ENCODE measurements around the gene CWC15. TPM values are rescaled to one million over a fixed set of nuclear protein-coding genes. Genes with fewer than 3 reads are reported as not detected.

The CWC15 gene
- total RNA-seq, 1 experiment from 2014 or later: 58.9 TPM

DNA sequence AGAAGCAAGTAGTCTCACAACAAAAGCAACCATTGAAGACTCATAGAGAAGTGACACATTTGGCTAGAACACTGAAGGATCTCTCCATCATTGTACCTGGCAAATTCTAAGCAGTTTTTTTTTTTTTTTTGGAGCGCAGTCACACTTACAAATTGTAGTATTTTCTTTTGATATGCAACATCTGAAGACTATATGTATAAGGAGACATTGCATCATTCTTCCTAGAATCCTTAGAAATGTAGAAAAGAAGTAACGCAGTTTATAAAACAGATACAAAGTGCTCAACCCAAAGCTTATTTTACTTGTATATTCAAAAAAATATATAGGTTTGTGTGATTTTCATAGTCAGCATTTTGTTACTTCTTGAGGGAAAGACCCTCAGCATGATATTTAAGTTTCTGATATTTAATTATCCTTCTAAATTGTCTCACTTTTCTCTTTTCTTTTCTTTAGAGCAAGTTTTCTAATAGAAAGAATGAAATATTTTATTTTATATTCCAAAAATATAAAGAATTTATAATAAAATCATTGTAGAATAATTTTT is 20.1 kb upstream of the CWC15 start:
- ChIA-PET CTCF (no interaction called here), POLR2A (no interaction called here)
- no peaks in the 10 kb centered on the region for H3K4me1 ChIP-seq (ENCODE audit: control insufficient read depth, insufficient read depth, low read length)
- DNase-seq (ENCODE audit: low read depth, low spot score): no peak
- TF ChIP-seq, protein P1, sequence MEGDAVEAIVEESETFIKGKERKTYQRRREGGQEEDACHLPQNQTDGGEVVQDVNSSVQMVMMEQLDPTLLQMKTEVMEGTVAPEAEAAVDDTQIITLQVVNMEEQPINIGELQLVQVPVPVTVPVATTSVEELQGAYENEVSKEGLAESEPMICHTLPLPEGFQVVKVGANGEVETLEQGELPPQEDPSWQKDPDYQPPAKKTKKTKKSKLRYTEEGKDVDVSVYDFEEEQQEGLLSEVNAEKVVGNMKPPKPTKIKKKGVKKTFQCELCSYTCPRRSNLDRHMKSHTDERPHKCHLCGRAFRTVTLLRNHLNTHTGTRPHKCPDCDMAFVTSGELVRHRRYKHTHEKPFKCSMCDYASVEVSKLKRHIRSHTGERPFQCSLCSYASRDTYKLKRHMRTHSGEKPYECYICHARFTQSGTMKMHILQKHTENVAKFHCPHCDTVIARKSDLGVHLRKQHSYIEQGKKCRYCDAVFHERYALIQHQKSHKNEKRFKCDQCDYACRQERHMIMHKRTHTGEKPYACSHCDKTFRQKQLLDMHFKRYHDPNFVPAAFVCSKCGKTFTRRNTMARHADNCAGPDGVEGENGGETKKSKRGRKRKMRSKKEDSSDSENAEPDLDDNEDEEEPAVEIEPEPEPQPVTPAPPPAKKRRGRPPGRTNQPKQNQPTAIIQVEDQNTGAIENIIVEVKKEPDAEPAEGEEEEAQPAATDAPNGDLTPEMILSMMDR (IDR thresholded peaks at IDR 0.05): no peak
- TF ChIP-seq, protein P2, sequence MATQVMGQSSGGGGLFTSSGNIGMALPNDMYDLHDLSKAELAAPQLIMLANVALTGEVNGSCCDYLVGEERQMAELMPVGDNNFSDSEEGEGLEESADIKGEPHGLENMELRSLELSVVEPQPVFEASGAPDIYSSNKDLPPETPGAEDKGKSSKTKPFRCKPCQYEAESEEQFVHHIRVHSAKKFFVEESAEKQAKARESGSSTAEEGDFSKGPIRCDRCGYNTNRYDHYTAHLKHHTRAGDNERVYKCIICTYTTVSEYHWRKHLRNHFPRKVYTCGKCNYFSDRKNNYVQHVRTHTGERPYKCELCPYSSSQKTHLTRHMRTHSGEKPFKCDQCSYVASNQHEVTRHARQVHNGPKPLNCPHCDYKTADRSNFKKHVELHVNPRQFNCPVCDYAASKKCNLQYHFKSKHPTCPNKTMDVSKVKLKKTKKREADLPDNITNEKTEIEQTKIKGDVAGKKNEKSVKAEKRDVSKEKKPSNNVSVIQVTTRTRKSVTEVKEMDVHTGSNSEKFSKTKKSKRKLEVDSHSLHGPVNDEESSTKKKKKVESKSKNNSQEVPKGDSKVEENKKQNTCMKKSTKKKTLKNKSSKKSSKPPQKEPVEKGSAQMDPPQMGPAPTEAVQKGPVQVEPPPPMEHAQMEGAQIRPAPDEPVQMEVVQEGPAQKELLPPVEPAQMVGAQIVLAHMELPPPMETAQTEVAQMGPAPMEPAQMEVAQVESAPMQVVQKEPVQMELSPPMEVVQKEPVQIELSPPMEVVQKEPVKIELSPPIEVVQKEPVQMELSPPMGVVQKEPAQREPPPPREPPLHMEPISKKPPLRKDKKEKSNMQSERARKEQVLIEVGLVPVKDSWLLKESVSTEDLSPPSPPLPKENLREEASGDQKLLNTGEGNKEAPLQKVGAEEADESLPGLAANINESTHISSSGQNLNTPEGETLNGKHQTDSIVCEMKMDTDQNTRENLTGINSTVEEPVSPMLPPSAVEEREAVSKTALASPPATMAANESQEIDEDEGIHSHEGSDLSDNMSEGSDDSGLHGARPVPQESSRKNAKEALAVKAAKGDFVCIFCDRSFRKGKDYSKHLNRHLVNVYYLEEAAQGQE (IDR thresholded peaks at IDR 0.05; ENCODE audit: insufficient read depth in 1 of 2, low read depth in 2 of 2, low read length in 1 of 2): no peak
- TF ChIP-seq TCF7L2 (IDR thresholded peaks at IDR 0.05; ENCODE audit: low read depth, low read length): no peak
- no peak for TF ChIP-seq POLR2AphosphoS5 (IDR thresholded peaks at IDR 0.05; ENCODE audit: low read depth, low read length)
- no peak for TF ChIP-seq SIN3A (IDR thresholded peaks at IDR 0.05; ENCODE audit: borderline replicate concordance, insufficient read depth, low read depth, low read length)
- no peak overlapping the region for H3K4me3 ChIP-seq (ENCODE audit: low read depth in 2 of 2, low read length in 2 of 2)
- peaks cover 19% of the 10 kb centered on the region for H3K27me3 ChIP-seq (ENCODE audit: control insufficient read depth, insufficient read depth, low read length)
- no peaks in the 10 kb centered on the region for H3K9me3 ChIP-seq (ENCODE audit: control insufficient read depth, insufficient read depth, low read depth, low read length)
- BruUV-seq (replicated peaks): no TSS peak
- no peak for ATAC-seq
- intact Hi-C loops (cut with micrococcal nuclease; ENCODE audit: unreplicated experiment) (no loop called here), in situ Hi-C loops (cut with HindIII; ENCODE audit: low pct_unique_long_range_greater_than_20kb, low sequenced_read_pairs) (no loop called here)
- H3K36me3 ChIP-seq (ENCODE audit: control insufficient read depth, insufficient read depth, low read length): no peaks in the 10 kb centered on the region
- no peak overlapping the region for H3K27ac ChIP-seq (ENCODE audit: low read length)

DNA sequence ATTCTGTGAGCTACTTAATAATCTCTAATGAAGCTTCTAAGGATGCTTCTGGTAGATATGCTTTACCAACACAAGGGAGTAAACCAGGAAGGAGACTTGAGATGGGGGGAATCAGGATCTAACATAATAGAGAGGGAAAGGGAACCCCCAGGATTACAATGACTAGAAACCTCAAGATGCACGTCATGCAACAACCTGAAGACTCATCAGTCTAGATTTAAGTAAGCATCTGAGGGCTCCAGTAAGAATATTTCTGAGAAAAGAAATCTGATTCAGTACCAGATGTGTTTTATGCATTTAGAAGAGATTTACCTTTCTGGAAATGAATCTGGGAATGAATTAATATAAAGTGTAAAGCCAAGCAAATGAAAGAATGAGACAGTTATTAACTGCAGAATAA is 15.4 kb upstream of the CWC15 start:
- intact Hi-C loops (cut with micrococcal nuclease; ENCODE audit: unreplicated experiment): no loop called here
- in situ Hi-C loops (cut with HindIII; ENCODE audit: low pct_unique_long_range_greater_than_20kb, low sequenced_read_pairs): no loop called here
- no peak overlapping the region for H3K4me3 ChIP-seq (ENCODE audit: low read depth in 2 of 2, low read length in 2 of 2)
- peaks cover 21% of the 10 kb centered on the region for H3K27me3 ChIP-seq (ENCODE audit: control insufficient read depth, insufficient read depth, low read length)
- H3K4me1 ChIP-seq (ENCODE audit: control insufficient read depth, insufficient read depth, low read length): no peaks in the 10 kb centered on the region
- ChIA-PET CTCF (no interaction called here), POLR2A (no interaction called here)
- TF ChIP-seq, protein P1 (IDR thresholded peaks at IDR 0.05): no peak
- TF ChIP-seq, protein P2 (IDR thresholded peaks at IDR 0.05; ENCODE audit: insufficient read depth in 1 of 2, low read depth in 2 of 2, low read length in 1 of 2): no peak
- TF ChIP-seq SIN3A (IDR thresholded peaks at IDR 0.05; ENCODE audit: borderline replicate concordance, insufficient read depth, low read depth, low read length) (no peak), TCF7L2 (IDR thresholded peaks at IDR 0.05; ENCODE audit: low read depth, low read length) (no peak), POLR2AphosphoS5 (IDR thresholded peaks at IDR 0.05; ENCODE audit: low read depth, low read length) (no peak)
- ATAC-seq (no peak), DNase-seq (ENCODE audit: low read depth, low spot score) (no peak)
- no TSS peak for BruUV-seq (replicated peaks)
- no peak overlapping the region for H3K27ac ChIP-seq (ENCODE audit: low read length)
- H3K9me3 ChIP-seq (ENCODE audit: control insufficient read depth, insufficient read depth, low read depth, low read length): no peaks in the 10 kb centered on the region
- H3K36me3 ChIP-seq (ENCODE audit: control insufficient read depth, insufficient read depth, low read length): no peaks in the 10 kb centered on the region

Data from Panc1 (cell line).